ENCODE data around the gene ANKRD35.

ANKRD35 gene

DNA sequence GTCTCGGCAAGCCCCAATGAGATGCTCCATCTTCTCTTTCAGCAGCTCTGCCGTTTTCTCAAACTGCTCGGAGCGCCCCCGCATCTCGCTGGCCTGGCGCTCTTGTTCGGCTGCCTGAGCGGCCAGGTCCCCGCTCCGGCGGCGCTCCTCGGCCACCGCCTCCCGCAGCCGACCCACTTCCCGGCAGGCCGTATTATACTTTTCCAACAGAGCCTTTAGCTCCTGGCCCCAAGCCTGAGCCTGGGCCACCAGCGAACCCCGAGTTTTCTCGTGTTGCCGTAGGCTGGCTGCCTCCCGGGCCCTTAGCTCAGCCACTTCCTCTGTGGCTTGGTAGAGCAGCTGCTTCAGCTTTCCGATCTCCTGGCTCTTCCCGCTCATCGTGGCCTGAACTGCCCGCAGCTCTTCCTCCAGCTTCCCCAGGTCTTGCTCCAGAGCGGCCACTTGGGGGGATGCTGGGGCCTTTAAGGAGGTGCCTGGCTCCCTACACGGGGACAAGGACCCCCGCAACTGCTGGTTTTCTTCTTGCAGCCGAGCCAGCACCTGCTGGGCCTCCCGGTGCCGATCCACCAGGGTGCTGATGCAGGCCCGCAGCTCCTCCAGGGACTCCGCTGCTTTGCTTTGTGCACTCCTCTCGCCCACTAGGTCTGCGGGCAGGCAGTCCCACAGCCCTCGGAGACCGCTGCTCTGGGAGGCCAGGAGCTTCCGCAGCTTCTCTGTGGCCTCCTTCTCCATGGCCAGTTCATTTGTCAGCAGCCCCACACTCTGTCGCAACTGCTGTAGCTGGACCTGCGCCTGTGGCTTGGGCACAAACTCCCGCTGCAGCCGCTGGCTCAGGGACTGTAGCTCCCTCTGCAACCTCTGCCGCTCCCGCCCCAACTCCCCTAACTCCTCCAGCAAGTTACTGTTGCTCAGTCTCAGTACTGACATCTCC lies 13.4 kb downstream of the ANKRD35 start:
- TF ChIP-seq, protein P1, sequence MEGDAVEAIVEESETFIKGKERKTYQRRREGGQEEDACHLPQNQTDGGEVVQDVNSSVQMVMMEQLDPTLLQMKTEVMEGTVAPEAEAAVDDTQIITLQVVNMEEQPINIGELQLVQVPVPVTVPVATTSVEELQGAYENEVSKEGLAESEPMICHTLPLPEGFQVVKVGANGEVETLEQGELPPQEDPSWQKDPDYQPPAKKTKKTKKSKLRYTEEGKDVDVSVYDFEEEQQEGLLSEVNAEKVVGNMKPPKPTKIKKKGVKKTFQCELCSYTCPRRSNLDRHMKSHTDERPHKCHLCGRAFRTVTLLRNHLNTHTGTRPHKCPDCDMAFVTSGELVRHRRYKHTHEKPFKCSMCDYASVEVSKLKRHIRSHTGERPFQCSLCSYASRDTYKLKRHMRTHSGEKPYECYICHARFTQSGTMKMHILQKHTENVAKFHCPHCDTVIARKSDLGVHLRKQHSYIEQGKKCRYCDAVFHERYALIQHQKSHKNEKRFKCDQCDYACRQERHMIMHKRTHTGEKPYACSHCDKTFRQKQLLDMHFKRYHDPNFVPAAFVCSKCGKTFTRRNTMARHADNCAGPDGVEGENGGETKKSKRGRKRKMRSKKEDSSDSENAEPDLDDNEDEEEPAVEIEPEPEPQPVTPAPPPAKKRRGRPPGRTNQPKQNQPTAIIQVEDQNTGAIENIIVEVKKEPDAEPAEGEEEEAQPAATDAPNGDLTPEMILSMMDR (conservative IDR thresholded peaks at IDR 0.05; ENCODE audit: low read depth, low read length), result no peak
- DNase-seq (ENCODE audit: low read depth), result no peak
- peak overlapping the region; percentile 37 for H3K4me3 ChIP-seq (ENCODE audit: low read length)

DNA sequence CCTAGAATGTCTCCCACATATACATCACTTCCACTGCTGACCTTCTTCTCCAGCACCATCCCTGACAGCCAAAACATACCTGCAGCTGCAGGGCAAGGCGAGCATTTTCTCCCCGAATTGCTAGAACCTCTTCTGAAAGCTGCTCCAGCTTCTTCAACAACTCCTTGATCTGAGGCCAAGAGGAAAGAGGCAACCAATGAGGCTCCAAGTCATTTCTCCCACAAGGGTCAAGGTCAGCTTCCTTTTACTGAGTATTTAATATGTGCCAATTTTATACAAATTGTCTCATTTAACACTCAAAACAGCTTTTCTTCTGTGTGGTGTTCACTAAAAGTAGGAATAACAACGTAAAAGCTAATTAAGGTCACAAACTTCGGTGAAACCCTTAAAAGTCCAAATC lies 17.4 kb downstream of the ANKRD35 start:
- TF ChIP-seq, protein P1 (conservative IDR thresholded peaks at IDR 0.05; ENCODE audit: low read depth, low read length), result no peak
- no peak overlapping the region for H3K4me3 ChIP-seq (ENCODE audit: low read length)
- no peak for DNase-seq (ENCODE audit: low read depth)

DNA sequence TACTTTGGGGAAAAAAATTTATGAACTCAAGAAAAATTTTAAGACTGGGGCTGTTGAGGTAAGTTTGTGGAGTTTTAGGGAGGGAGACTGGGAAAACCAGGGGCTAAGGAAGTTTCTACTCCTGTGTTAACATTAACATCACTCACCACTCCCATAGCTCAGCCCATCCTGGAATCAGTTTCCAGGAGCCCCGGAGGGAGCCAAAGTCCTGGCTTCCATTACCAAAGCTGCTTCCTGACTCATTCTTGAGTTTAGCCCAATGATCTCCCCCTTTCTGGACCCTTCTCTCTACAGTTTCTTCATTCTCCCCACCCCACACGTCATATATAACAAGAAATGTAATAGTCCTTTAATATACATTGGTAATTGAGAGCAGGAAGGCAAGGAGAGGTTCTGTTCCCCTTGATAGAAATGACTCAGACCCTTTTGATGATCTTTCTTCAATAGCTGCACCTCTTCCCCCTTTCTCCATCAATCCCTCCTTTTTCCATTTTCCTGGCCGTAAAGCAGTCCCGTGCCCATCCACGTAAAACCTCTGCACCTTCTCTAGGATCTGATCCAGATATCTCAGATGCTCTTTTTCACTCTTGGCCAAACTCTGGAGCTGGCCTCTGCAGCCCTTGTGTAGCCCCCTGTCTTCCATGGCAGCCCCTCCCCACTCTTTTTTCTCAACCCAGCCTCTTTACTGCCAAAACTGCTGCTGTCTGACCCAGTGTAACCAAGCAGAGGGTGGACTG lies 22.2 kb downstream of the ANKRD35 start:
- no peak for DNase-seq (ENCODE audit: low read depth)
- no peak overlapping the region for H3K4me3 ChIP-seq (ENCODE audit: low read length)
- TF ChIP-seq, protein P1 (conservative IDR thresholded peaks at IDR 0.05; ENCODE audit: low read depth, low read length), result no peak

DNA sequence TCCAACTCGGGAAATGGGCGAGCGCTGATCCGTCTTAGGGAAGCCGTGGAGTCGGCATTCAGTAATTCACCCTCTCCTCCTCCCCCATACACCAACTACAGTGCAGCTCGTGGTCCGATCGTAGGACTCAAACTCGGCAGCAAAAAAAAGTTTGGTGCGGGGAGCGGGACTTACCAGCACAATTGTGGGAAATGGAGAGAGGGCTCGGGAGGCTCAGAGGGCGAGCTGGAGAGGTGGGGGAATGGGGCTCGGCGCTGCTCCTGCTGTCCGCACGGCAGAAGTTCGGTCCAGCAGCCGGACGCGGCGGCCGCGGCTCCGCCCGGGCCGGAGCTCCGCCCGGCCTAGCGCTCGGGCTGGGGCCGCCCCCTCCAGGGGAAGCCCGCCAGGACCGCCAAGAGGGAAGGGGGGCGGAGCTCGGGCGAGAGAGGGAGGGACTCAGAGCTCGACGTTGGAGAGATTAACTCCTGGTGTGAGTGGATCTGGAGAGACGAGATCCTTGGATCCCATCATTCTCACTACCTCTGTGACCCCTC lies 26.1 kb downstream of the ANKRD35 start:
- H3K4me3 ChIP-seq (ENCODE audit: low read length), result peak overlapping the region; percentile 74
- DNase-seq (ENCODE audit: low read depth), result peak; percentile 59
- TF ChIP-seq, protein P1 (conservative IDR thresholded peaks at IDR 0.05; ENCODE audit: low read depth, low read length), result no peak

DNA sequence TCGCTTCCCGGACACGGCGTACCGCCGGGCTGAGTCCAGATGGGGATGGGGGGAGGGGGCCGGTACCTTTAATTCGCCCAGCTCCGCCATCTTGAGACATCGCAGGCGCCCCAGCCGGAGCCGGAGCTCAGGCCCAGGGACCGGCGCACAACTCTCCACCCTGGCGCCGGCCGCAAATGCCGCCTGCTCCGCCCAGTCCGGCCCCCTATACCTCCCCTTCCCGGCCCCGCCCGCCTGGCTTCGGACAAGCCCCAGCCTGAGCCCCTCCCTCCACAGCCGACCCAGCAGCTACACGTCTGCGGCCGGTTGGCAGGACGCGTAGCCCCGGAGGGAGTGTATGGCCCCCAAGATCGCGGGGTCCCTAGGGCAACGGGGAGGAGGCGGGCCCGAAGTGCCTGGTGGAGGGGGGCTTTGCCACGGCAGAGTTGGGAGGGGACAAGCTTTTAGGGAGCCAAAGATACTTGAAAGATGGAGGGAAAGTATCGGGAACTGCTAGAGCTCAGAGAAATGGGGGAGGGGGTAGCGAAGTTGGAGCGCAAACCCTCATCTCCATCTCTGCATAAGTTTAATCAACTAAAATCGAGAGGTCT lies 26.7 kb downstream of the ANKRD35 start, which contains the start of gene PIAS3:
Gene PIAS3 (minus strand): TSS at position 181 of the 590 bp plus-strand sequence. CDS start 91 bp downstream, at position 90.
- TF ChIP-seq, protein P1 (conservative IDR thresholded peaks at IDR 0.05; ENCODE audit: low read depth, low read length), result no peak
- H3K4me3 ChIP-seq (ENCODE audit: low read length), result peak within 1 kb of the TSS; percentile 74
- DNase-seq (ENCODE audit: low read depth), result peak; percentile 75

DNA sequence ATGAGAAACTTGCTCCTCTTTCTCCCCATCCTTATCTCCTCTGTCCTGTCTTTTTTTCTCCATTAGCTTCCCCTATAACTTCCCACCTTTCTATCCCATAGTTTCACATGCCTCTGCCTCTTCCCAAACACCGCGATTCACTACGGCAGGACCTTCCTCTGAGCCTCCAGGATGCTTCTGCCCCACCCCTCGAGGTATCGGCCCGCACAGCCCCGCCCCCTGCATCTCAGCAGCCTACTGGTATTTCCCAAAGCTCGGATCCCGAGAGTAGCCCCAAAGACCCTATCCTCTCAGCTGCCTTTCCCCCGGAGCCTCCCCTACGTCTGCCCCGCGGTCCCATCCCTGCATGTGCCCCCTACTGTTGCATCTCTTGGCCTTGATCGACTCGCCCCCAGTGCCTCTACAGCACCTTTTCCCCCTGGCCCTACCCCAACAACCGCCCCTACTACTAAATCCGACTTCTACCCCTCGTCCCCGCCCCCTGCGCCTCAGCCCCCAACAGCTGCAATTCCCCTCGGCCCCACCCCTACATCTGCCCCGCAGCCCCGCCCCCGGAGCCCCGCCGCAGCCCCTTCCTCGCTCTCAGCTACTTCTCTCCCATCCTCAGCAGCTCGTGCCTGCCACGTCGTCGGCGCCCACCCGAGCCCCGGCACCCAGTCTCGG lies 27.3 kb downstream of the ANKRD35 start:
- TF ChIP-seq, protein P1 (conservative IDR thresholded peaks at IDR 0.05; ENCODE audit: low read depth, low read length), result peak; percentile 18
- DNase-seq (ENCODE audit: low read depth), result no peak
- peak overlapping the region; percentile 74 for H3K4me3 ChIP-seq (ENCODE audit: low read length)

Measured in retinal pigment epithelial cell (primary cell).